Daoy (cell line): ENCODE measurements around the gene CT45A3. TPM values are rescaled to one million over a fixed set of nuclear protein-coding genes. Genes with fewer than 3 reads are reported as not detected.
"Not testable (repeated sequence)": the region's sequence is repeated elsewhere in the genome, so short reads cannot be mapped to it uniquely, and the experiment has no call there.

Experiments
- DNase-seq: peaks from one replicate; pipeline ENCODE4 v3.0.0-alpha.2; 2015; ENCODE audit warnings: low read depth
- total RNA-seq: library from RNA; depleted of rRNA; stranded (reverse); fragments of >200 nt; shearing (Covaris generic); gene quantifications from 2 replicates; pipeline ENCODE4 v1.2.3, GENCODE V29; 2014; rRNA removed

CT45A3 gene, protein sequence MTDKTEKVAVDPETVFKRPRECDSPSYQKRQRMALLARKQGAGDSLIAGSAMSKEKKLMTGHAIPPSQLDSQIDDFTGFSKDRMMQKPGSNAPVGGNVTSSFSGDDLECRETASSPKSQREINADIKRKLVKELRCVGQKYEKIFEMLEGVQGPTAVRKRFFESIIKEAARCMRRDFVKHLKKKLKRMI
- 27.2 and 28.3 TPM in 2 replicates for total RNA-seq

DNA sequence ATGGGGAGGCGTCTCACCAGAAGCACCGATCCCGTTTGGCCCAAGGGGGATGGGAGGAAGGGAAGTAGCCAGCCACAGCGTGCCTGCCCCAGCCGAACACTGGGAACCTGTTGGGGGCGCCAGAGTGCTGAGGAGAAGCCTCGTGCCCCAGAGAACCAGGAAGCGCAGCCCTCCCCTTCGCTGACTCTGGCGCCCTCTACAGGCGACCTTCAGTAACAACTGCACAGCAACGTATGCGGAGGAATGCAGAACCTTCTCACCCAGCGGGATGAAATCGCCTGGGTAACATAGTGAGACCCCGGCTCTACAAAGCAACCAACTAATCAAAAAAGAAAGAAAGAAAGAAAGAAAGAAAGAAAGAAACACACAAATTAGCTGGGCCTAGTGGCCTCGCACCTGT is at the start of gene CT45A3:
Gene CT45A3, minus strand, starts transcription at position 101 of the 400 bp plus-strand sequence. CDS start 3,747 bp downstream, outside the sequence.
- not testable (repeated sequence) for DNase-seq

DNA sequence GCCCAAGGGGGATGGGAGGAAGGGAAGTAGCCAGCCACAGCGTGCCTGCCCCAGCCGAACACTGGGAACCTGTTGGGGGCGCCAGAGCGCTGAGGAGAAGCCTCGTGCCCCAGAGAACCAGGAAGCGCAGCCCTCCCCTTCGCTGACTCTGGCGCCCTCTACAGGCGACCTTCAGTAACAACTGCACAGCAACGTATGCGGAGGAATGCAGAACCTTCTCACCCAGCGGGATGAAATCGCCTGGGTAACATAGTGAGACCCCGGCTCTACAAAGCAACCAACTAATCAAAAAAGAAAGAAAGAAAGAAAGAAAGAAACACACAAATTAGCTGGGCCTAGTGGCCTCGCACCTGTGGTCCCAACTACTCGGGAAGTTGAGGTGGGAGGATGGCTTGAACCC is 34.7 kb upstream of the CT45A3 start, which contains the start of gene CT45A6:
Gene CT45A6, minus strand, starts transcription at position 101 of the 400 bp plus-strand sequence. CDS start 3,794 bp downstream, outside the sequence.
- not testable (repeated sequence) for DNase-seq

DNA sequence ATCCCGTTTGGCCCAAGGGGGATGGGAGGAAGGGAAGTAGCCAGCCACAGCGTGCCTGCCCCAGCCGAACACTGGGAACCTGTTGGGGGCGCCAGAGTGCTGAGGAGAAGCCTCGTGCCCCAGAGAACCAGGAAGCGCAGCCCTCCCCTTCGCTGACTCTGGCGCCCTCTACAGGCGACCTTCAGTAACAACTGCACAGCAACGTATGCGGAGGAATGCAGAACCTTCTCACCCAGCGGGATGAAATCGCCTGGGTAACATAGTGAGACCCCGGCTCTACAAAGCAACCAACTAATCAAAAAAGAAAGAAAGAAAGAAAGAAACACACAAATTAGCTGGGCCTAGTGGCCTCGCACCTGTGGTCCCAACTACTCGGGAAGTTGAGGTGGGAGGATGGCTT is 17.4 kb upstream of the CT45A3 start, which contains the start of gene CT45A5:
Gene CT45A5, minus strand, starts transcription at position 101 of the 400 bp plus-strand sequence. CDS start 3,774 bp downstream, outside the sequence.
- DNase-seq, result not testable (repeated sequence)

DNA sequence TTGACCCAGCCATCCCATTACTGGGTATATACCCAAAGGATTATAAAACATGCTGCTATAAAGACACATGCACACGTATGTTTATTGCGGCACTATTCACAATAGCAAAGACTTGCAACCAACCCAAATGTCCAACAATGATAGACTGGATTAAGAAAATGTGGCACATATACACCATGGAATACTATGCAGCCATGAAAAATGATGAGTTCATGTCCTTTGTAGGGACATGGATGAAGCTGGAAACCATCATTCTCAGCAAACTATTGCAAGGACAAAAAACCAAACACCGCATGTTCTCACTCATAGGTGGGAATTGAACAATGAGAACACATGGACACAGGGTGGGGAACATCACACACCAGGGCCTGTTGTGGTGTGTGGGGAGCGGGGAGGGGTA is 23.3 kb downstream of the CT45A3 start:
- DNase-seq, result not testable (repeated sequence)

DNA sequence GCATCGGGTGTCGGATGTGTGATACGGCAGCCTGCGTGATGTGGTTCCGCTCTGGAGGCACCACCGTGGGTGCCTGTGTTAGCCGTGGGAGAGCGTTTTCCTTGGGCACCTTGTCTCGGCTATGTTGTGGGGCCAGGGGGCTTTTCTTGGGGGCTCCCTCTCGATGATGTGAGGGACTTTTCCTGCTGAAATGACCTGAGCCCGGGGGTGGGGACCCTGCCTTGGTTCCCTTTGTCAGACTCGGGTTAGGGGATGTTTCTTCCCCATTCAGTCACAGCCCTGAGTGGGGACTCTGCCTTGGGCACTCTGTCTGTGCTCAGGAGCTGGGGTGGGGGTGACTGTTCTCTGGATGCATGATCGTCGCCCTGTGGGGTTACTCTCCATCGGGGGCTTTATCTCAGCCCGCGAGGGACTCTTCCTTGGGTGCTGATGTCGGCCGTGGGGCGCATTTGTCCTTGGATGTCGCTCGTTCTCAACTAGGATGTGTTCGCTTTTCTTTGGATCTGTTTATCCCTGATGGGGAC is 26.7 kb downstream of the CT45A3 start:
- DNase-seq, result no peak

DNA sequence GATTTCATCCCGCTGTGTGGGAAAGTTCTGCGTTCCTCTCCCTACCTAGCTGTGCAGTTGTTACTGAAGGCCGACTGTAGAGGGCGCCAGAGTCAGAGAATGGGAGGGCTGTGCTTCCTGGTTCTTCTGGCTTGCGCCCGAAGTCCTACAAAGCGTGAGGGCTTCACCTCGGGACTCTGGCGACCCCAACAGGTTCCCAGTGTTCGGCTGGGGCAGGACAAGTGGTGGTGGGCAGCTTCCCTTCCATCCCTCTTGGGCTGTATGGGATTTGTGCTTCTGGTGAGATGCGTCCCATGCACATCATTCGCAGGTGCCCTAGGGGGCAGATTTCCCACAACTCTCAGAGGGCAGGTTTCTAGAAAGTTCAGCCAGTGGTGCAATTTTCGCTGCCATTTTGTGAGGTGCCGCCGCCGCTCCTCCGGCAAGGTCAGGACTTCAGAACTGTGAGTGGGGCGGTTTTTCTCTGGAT is 27.3 kb downstream of the CT45A3 start:
- DNase-seq, result peak; percentile 67

DNA sequence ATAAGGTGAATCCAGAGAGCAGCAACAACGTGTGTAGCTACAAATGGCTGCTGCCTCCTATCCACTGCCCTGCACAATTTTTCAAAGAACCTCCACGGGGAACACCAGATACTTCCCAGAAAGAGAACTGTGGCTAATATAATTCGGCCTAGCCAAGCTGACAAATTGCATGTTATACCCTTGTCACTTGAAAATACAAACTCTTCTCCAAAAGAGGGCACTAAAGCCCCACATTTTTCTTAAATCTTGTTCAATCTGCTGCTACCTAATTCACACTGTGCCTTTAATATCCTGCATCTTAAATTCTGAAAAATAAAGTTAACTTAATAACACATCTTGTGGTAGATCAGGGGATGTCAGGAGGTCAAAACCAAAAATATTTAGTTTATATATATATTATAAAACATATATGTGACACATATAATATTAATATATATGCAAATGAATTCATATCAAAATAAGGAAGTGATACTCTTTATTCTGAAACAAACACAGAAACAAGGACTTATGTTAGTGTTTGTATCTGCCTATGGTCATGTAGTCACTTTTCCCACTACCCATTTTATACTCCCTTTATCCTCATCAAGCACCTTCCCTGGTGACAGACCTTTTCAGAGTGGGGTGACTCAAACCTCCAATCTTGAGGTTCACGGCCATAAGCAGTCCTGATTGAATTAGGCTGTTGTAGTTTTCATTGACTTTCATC is 30.5 kb downstream of the CT45A3 start:
- DNase-seq, result peak; percentile 1

DNA sequence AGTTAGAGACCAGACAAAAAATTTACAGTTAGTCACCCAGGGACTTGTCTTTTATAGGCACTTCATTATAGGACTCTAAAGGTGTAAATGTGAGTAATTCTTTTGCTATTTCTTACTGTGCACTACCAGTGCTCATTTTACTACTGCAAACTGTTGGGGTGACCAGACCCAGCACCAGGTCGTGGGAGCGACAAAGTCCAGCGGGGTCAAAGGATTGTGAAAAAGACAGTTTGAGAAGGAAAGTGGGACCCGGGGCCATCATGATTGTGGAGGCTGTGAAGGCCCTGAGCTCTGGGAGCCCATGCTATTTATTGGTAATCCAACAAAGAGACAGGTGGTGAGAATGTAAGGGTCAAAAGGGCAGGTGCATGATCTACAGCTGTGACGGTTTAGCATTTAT is 33.3 kb downstream of the CT45A3 start:
- DNase-seq, result not testable (repeated sequence)

DNA sequence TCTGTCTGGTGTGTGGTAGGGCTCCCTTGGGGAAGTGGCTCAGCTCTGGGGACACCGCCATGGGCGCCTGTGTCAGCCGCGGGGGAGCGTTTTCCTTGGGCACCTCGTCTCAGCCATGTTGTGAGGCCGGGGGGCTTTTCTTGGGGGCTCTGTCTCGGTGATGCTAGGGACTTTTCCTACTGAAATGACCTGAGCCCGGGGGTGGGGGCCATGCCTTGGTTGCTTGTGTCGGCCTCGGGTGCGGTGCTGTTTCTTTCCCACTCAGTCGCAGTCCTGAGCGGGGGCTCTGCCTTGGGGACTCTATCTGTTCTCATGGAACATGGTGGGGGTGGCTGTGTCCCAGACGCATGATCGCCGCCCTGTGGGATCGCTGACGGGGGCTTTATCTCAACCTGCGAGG is 54.2 kb downstream of the CT45A3 start:
- no peak for DNase-seq

DNA sequence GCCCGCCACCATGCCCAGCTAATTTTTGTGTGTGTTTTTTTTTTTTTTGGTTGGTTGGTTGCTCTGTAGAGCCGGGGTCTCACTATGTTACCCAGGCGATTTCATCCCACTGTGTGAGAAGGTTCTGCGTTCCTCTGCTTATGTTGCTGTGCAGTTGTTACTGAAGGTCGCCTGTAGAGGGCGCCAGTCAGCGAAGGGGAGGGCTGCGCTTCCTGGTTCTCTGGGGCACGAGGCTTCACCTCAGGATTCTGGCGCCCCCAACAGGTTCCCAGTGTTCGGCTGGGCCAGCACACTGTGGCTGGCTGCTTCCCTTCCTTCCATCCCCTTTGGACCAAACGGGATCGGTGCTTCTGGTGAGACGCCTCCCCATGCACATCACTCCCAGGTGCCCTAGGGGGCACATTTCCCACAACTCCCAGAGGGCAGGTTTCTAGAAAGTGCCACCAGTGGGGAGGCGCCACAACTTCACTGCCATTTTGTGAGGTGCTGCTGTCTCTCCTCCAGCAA is 54.8 kb downstream of the CT45A3 start, which contains the start of gene CT45A1:
Gene CT45A1, plus strand, starts transcription at position 457 of the 507 bp plus-strand sequence. CDS start 5,302 bp downstream, outside the sequence.
- peak; percentile 4 for DNase-seq

Other genes starting within 250 kb of the CT45A3 start
- gene INTS6L, start 247.5 kb downstream of the CT45A3 start, total RNA-seq, result 4.0 and 5.6 TPM in 2 replicates
- 34.0 and 45.7 TPM in 2 replicates for gene CT45A1, start 54.6 kb downstream of the CT45A3 start, total RNA-seq
- 10.4 and 11.1 TPM in 2 replicates for gene CT45A5, start 17.3 kb upstream of the CT45A3 start, total RNA-seq
- gene CT45A6, start 34.6 kb upstream of the CT45A3 start, total RNA-seq, result 25.1 and 32.5 TPM in 2 replicates
- gene CT45A2, start 51.8 kb upstream of the CT45A3 start, total RNA-seq, result 0.12 and 0.69 TPM in 2 replicates
- gene CT45A7, start 69.1 kb upstream of the CT45A3 start, total RNA-seq, result not detected in 2 replicates
- 0.12 and 0.69 TPM in 2 replicates for gene CT45A8, start 86.3 kb upstream of the CT45A3 start, total RNA-seq
- not detected in 2 replicates for gene CT45A9, start 103.6 kb upstream of the CT45A3 start, total RNA-seq
- gene CT45A10, start 125.3 kb upstream of the CT45A3 start, total RNA-seq, result 0.51 and 1.8 TPM in 2 replicates
- gene SAGE1, start 125.5 kb upstream of the CT45A3 start, total RNA-seq, result not detected in 2 replicates
- 23.1 and 24.0 TPM in 2 replicates for gene MMGT1, start 205.8 kb upstream of the CT45A3 start, total RNA-seq
- 13.6 and 13.7 TPM in 2 replicates for gene SLC9A6, start 217.2 kb upstream of the CT45A3 start, total RNA-seq